Bronchus fibroblast of lung (primary cell): Measurements from ENCODE around the gene DCST2. TPM values are rescaled to one million over a fixed set of nuclear protein-coding genes. Genes with fewer than 3 reads are reported as not detected.

Source experiments
- total RNA-seq: library from RNA; depleted of rRNA; stranded (reverse); fragments of >200 nt; gene quantifications from 2 replicates; pipeline ENCODE4 v1.2.3, GENCODE V29; 2015

Gene DCST2
- total RNA-seq: under 0.01 and 0.17 TPM in 2 replicates

DNA sequence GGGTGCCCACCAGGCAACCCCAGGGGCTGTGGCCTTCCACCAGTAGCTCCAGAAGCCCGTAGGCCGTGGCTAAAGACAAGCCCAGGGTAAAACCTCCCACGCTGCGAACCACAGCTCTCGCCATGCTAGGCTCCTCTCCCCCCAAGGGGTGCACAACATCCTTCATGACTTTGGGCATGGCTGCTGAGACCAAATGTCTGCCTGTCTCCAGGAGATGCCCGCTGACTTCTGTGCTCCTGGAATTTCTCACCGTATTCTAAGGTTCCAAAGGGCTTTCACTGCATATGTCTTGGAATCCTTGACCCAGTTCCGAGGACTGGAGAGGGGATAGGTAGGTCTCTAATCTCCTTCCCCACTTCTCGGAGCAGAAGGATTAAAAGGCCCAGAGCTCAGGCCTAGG is at the start of gene DCST2, which contains the start of gene DCST1:
DCST2 (minus strand) TSS at position 258 of the 400 bp plus-strand sequence; CDS start at position 178, 80 bp downstream.
DCST1 (plus strand) TSS at position 301 of the 400 bp plus-strand sequence. CDS start 213 bp downstream, outside the sequence.

DNA sequence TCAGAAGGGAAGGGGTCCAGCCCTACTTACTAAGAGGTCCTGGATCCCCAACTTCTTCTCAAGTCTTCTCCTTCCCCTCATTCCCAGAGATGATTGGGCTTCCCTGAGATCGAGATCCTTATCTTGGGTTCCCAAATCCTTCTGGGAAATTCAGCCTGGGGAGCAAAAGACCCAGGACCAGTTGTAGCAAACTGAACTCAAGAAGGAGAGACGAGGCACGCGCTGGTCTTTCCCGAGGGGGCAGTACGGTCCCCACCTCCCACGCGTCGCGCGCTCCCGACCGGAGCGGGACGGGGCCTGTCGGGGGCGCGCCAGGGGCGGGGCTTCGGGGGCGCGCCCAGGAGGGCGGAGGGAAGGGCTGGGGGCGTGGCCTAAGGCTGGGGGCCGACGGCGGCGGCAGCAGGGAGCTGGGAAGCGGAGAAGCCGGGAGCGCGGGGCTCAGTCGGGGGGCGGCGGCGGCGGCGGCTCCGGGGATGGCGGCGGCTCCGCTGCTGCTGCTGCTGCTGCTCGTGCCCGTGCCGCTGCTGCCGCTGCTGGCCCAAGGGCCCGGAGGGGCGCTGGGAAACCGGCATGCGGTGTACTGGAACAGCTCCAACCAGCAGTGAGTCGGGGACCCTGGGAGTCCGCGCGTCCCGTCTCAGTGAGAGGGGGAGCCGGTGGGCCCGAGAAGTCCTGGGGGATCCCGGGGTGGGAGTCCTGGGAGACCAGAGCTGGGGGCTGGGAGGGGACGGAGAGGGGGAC is 45.1 kb upstream of the DCST2 start, which contains the start of gene EFNA3:
EFNA3 (plus strand) TSS at position 369 of the 741 bp plus-strand sequence; CDS start at position 474, 105 bp downstream.

DNA sequence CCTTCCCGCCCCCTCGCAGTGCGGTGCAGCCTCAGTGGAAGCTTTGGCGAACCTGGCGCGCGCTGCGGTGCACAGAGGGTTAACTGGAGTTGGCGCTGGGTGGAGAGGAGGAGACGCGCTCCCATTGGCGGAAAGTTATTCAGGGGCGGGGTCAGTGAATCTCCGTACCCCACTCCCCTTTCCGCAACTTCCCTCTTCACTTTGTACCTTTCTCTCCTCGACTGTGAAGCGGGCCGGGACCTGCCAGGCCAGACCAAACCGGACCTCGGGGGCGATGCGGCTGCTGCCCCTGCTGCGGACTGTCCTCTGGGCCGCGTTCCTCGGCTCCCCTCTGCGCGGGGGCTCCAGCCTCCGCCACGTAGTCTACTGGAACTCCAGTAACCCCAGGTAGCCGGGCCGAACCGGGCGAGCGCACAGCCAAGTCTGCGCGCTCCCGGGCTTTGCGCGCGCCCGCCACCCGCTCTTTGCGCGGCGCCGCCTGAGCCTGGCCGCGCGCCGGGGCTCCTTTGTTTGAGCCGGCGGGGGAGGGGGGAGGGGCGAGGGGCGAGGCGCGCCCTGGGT is 30.0 kb upstream of the DCST2 start, which contains the start of gene EFNA4:
EFNA4 (plus strand) TSS at position 191 of the 561 bp plus-strand sequence; CDS start at position 275, 84 bp downstream.

DNA sequence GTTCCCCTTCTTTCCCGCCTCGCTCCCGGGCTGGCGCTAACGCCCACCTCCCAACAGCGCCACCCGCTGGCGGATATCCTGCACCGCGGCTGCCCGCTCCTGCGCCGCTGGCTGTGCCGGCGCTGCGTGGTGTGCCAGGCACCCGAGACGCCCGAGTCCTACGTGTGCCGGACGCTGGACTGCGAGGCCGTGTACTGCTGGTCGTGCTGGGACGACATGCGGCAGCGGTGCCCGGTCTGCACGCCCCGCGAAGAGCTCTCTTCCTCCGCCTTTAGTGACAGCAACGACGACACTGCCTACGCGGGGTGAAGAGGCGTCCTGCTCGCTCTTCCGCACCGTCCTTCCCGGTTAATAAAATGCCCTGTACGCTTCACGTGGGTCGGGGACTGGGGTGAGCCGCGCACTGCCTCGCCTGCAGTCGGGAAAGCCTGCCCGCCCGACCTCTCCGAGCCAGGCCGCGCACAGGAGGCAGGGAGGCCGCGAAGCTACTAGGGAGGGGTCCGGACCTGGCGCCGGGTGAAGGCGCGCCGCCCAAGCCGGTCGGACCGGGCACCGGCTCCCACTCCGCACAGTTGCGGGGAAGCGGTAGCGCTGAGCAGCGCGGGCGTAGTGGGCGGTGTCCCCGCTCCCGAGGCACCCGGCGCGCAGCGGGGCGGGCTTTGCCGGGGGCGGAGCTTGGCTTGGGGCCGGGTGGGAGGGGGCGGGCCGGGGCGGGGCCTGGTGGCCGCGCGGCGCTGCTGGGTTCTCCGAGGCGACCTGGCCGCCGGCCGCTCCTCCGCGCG is 17.2 kb upstream of the DCST2 start, which contains the start of gene ADAM15:
ADAM15 (plus strand) TSS at position 757 of the 782 bp plus-strand sequence. CDS start 71 bp downstream, outside the sequence.

DNA sequence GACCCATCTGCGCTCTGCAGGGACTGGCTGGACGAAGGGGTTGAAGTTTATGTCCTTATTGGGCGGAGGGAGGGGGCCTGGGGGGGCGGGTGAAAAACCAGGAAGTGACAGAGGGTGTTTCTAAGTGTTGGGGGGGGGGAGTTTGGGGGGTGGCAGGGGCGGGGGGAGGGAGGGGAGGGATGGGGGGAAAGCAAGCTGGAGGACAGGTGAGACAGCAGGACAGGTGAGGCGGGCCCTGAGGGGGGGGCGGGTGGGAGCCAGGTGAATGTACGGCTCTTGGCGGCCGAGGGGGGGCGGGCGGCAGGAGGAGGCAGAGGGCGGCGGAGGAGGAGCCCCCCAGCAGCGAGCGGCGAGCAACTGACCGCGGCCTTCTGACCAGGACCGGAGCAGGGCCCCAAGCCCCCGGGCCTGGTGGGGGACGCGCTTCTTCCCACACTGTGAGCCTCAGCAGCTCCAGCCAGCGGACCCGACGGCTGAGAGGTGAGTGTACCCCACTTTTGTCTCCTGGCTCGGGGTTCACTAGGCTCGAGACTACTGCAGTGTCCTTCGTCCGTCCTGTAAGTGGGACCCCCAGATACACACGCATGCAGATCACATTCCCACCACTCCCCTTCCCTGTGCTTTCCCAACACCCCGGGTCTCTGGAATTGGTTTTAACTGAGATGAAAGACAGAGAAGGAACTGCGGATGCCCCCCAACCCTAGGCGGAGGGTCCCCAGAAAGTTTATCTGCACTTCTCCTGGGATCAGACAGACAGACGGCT is 30.9 kb downstream of the DCST2 start, which contains the start of gene ZBTB7B:
ZBTB7B (plus strand) TSS at position 339 of the 763 bp plus-strand sequence. CDS start 11,859 bp downstream, outside the sequence.

DNA sequence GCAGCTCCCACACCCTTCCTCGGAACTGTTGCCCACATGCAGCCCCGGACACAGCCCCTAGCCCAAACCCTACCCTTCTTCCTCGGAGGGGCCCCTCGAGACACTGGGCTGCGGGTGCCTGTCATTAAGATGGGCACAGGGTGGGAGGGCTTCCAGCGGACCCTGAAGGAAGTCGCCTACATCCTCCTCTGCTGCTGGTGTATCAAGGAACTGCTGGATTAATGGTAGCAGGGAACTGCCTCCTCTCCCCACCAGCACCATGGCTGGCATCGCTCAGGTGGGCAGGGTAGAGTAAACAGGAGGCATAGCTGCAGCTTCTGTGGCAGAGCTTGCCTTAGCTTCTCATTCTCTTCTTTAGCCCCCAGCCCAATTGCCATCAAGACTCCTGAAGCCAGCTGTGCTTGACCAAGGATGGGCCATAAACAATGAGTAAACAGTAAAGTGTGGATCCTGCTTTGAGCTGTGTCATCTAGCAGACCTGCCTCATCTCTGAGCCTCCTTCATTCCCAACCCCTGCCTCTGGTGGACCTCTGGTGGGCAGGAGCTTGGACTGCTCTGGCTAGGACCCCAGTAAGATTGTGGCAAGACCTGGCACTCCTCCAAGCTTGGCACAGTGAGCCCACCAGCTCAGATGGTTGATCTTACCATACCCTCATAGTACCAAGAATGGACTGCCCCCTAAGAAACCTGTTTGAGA is 39.9 kb downstream of the DCST2 start, which contains the start of gene LENEP:
LENEP (plus strand) TSS at position 15 of the 697 bp plus-strand sequence; CDS start at position 37, 22 bp downstream.

DNA sequence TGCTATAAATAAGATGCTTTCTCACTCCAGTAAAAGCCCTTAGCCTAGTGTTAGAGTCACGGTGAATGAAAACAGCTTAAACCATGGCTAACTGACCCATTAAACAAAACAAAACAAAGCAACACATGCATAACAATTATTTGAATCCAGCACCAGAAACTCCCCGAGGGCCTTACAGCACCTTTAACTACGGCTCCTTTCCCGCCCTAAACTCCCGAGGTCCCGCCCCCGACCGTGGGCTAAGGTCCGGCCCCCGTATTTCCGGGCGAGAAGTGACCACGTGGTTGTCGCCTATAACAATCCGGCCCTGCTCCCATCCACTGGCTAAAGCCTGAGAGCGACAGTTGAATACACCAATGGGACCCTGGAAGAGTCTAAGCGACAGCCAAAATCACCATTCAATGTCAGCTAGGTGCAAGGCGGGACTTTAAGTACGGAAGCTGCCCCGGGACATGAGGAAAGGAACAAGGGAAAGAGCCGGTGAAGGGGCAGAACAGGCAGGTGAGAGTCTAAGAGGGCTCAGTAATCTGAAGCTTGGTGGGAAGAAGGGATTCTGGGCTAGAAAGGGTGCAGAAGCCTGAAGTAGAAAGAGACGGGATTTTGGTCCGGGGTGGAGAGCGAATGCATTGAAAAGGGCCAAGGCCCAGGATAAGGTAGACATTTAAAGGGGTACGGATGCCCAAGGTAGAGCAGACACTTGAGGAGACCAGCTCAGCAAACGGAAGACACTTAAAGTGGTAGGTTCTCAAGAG is 50.5 kb downstream of the DCST2 start, which contains the start of gene FLAD1:
FLAD1 (plus strand) TSS at position 448 of the 752 bp plus-strand sequence. CDS start 351 bp downstream, outside the sequence.

DNA sequence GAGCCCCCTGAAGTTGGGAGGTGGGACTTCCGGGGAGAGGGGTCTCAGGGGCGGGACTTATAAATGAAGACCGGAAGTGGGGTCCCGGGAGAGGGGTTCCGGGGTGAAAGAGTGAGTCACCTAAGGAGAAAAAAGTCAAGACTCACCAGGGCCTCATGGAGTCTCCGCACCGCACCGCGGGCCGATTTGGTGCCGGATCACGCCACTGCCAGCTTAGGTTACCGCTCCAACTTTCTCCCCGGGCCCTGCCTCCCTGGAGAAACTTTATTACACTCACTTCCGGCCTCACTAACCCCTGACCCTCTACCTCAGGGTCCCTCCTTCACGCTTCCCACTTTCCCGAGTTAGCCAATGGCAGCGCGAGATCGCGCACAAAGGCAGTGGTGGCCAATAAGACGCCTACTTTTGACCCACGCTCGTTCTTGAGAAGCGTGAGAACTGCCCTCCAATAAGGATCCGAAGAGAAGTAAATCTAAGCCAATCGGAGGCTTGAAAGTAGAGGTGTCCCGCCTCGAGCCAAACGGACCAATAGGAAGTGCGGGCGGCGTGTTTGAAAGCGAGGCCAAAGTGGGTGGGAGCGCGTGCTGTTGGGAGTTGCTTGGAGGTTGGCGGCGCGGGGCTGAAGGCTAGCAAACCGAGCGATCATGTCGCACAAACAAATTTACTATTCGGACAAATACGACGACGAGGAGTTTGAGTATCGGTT is 59.3 kb downstream of the DCST2 start, which contains the start of gene CKS1B:
CKS1B (plus strand) TSS at position 580 of the 706 bp plus-strand sequence; CDS start at position 645, 65 bp downstream.

DNA sequence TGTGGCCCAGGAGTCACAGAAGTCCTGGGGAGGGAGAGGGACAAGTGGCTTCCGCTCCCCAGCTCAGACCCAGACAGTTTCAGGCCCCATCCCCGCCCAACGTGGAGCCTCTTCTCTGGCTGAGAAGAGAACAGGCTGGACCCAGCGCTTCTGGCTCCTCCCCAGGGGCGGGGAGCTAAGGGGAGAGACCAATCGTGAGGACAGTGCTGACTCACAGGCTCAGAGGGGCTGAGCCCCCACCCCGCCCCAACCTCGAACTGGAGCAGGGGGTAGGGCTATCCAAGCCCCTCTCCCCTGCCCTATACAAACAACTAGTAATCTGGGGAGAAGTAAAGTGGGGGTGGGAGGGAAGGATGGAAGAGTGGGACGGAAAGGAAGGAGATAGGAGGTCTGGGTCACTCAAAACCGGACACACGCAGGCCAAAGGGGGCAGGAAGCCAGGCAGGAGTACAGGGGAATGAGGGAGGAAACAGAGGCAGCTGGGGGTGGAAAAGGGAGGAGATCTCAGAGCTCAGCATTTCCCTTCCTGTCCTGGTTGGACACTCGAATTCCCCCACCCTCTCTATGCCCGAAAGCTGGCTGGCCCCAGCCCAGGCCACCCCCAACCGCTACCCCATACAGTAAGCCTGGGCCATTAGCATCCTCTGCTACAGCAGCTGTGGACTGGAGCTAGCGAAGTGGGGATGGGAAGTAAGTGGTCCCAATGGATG is 62.8 kb downstream of the DCST2 start, which contains the start of gene SHC1:
SHC1 (minus strand) TSS at position 117 of the 710 bp plus-strand sequence. CDS start 221 bp downstream, outside the sequence.

Other genes with a start within 250 kb of the DCST2 start
- not detected in 2 replicates for gene KCNN3, start 163.5 kb downstream of the DCST2 start, total RNA-seq
- gene PMVK, start 97.1 kb downstream of the DCST2 start, total RNA-seq: 9.2 and 11.4 TPM in 2 replicates
- gene PBXIP1, start 77.7 kb downstream of the DCST2 start, total RNA-seq: 42.1 and 48.9 TPM in 2 replicates
- gene PYGO2, start 72.0 kb downstream of the DCST2 start, total RNA-seq: 16.8 and 19.2 TPM in 2 replicates
- 192 and 203 TPM in 2 replicates for gene SHC1, start 63.0 kb downstream of the DCST2 start, total RNA-seq
- gene CKS1B, start 59.1 kb downstream of the DCST2 start, total RNA-seq: 222 and 236 TPM in 2 replicates
- gene FLAD1, start 50.4 kb downstream of the DCST2 start, total RNA-seq: 35.3 and 41.8 TPM in 2 replicates
- gene LENEP, start 40.2 kb downstream of the DCST2 start, total RNA-seq: not detected in 2 replicates
- gene ZBTB7B, start 31.0 kb downstream of the DCST2 start, total RNA-seq: 13.1 and 14.5 TPM in 2 replicates
- not detected in 2 replicates for gene DCST1, start within 50 bp of the DCST2 start, total RNA-seq
- 82.9 and 84.4 TPM in 2 replicates for gene ADAM15, start 17.5 kb upstream of the DCST2 start, total RNA-seq
- 7.7 and 8.3 TPM in 2 replicates for gene EFNA4, start 30.0 kb upstream of the DCST2 start, total RNA-seq
- gene EFNA3, start 45.1 kb upstream of the DCST2 start, total RNA-seq: 0.67 and 1.2 TPM in 2 replicates
- gene EFNA1, start 94.1 kb upstream of the DCST2 start, total RNA-seq: 0.50 and 0.89 TPM in 2 replicates
- 39.2 and 53.4 TPM in 2 replicates for gene SLC50A1, start 102.1 kb upstream of the DCST2 start, total RNA-seq
- 100 and 114 TPM in 2 replicates for gene DPM3, start 106.8 kb upstream of the DCST2 start, total RNA-seq
- gene KRTCAP2, start 139.5 kb upstream of the DCST2 start, total RNA-seq: 207 and 218 TPM in 2 replicates
- 5.2 and 5.4 TPM in 2 replicates for gene TRIM46, start 140.1 kb upstream of the DCST2 start, total RNA-seq
- gene THBS3, start 174.1 kb upstream of the DCST2 start, total RNA-seq: 10.1 and 11.9 TPM in 2 replicates
- gene MTX1, start 174.9 kb upstream of the DCST2 start, total RNA-seq: 94.7 and 107 TPM in 2 replicates
- 27.8 and 27.9 TPM in 2 replicates for gene ENTREP3, start 221.7 kb upstream of the DCST2 start, total RNA-seq
- 93.3 and 125 TPM in 2 replicates for gene SCAMP3, start 228.6 kb upstream of the DCST2 start, total RNA-seq
- 19.3 and 22.4 TPM in 2 replicates for gene CLK2, start 239.7 kb upstream of the DCST2 start, total RNA-seq
- gene HCN3, start 243.7 kb upstream of the DCST2 start, total RNA-seq: 0.30 and 0.67 TPM in 2 replicates